GM11168 (cell line): ENCODE results near the gene MAPK12.

Experiments used
- in situ Hi-C: fragments of 300-500 bp; cut with MboI; formaldehyde crosslinking; loops from one replicate; pipeline ENCODE4 v1.12.0; 2022; ENCODE audit warnings: low sequenced_read_pairs; ENCODE audit not compliant: unreplicated experiment

The MAPK12 gene

GRCh38 chr22:50270666-50271394 lies 9.3 kb upstream of the MAPK12 start:
- in situ Hi-C loops = loop anchor here (10.0 kb wide), 1 partner anchor 54 kb away; the partner anchor contains the start of gene DENND6B

- in situ Hi-C loops = loop anchor here (10.0 kb wide), 1 partner anchor 55 kb away; the partner anchor contains the start of gene DENND6B
Measured at GRCh38 chr22:50269970-50270665, 8.6 kb upstream of the MAPK12 start, which contains the start of gene MAPK11. Gene MAPK11 (minus strand): TSS chr22:50270380. CDS start chr22:50270292, 88 bp downstream.

- in situ Hi-C loops = no loop called here
Measured at GRCh38 chr22:50269573-50269969, 8.1 kb upstream of the MAPK12 start.

GRCh38 chr22:50268655-50269113 lies 7.2 kb upstream of the MAPK12 start:
- in situ Hi-C loops = no loop called here

- in situ Hi-C loops = no loop called here
Measured at GRCh38 chr22:50267591-50268390, 6.3 kb upstream of the MAPK12 start.

GRCh38 chr22:50266994-50267393 lies 5.5 kb upstream of the MAPK12 start:
- in situ Hi-C loops = no loop called here

- in situ Hi-C loops = no loop called here
Measured at GRCh38 chr22:50264946-50265669, 3.6 kb upstream of the MAPK12 start.

- in situ Hi-C loops = no loop called here
Measured at GRCh38 chr22:50264104-50264745, 2.7 kb upstream of the MAPK12 start.

- in situ Hi-C loops = no loop called here
Measured at GRCh38 chr22:50262973-50263617, 1.6 kb upstream of the MAPK12 start.

- in situ Hi-C loops = no loop called here
Measured at GRCh38 chr22:50262460-50262911, 1.0 kb upstream of the MAPK12 start.

GRCh38 chr22:50260801-50261614 lies 475 bp downstream of the MAPK12 start:
- in situ Hi-C loops = no loop called here

GRCh38 chr22:50260434-50260800 lies 1.1 kb downstream of the MAPK12 start:
- in situ Hi-C loops = no loop called here

- in situ Hi-C loops = loop anchor here (5.0 kb wide), 1 partner anchor 83 kb away; the partner anchor contains the start of gene PPP6R2
Measured at GRCh38 chr22:50259302-50259701, 2.2 kb downstream of the MAPK12 start.

- in situ Hi-C loops = loop anchor here (5.0 kb wide), 1 partner anchor 84 kb away; the partner anchor contains the start of gene PPP6R2
Measured at GRCh38 chr22:50258361-50259292, 2.9 kb downstream of the MAPK12 start.

- in situ Hi-C loops = loop anchor here (5.0 kb wide), 1 partner anchor 85 kb away; the partner anchor contains the start of gene PPP6R2
Measured at GRCh38 chr22:50257451-50258360, 3.8 kb downstream of the MAPK12 start.

GRCh38 chr22:50257041-50257440 lies 4.4 kb downstream of the MAPK12 start:
- in situ Hi-C loops = loop anchor here (5.0 kb wide), 1 partner anchor 85 kb away; the partner anchor contains the start of gene PPP6R2
